Breast epithelium (tissue), 4 donors: ENCODE results near the gene PHF21A. TPM values are rescaled to one million over a fixed set of nuclear protein-coding genes. Genes with fewer than 3 reads are reported as not detected.
"Not testable (repeated sequence)": the region's sequence is repeated elsewhere in the genome, so short reads cannot be mapped to it uniquely, and the experiment has no call there.

Experiments
- DNase-seq, 2 donors: peaks; one replicate each; pipeline ENCODE4 v3.0.0-alpha.2; 2019; ENCODE audit warnings: low spot score in 2 of 2
- H3K27ac ChIP-seq, 2 donors: fragments of 200-600 bp; sonication (generic) in 1 of 2; one replicate each; pipeline ENCODE4 v1.5.1; 2016 to 2019; ENCODE audit warnings: mild to moderate bottlenecking in 1 of 2
- H3K27me3 ChIP-seq, 2 donors: fragments of 200-600 bp; sonication (generic) in 1 of 2; one replicate each; pipeline versions ENCODE4 v1.5.1 to v1.6.0; 2017 to 2019; ENCODE audit warnings: control low read depth in 1 of 2, mild to moderate bottlenecking in 1 of 2
- H3K36me3 ChIP-seq: fragments of 200-600 bp; one replicate; pipeline ENCODE4 v1.5.1; 2019
- H3K4me1 ChIP-seq, 2 donors: fragments of 200-600 bp; sonication (generic); one replicate each; pipeline ENCODE4 v1.5.1; 2016 to 2019; ENCODE audit warnings: control low read depth in 1 of 2
- H3K4me3 ChIP-seq, 3 donors: fragments of 200-600 bp; sonication (generic); 1 replicate in 2 of 3; 2 replicates in 1 of 3; pipeline ENCODE4 v1.5.1; 2016 to 2019; ENCODE audit warnings: mild to moderate bottlenecking in 3 of 3, moderate library complexity in 2 of 3
- H3K9me3 ChIP-seq, 2 donors: fragments of 200-600 bp; sonication (generic) in 1 of 2; one replicate each; pipeline ENCODE4 v1.5.1; 2016 to 2019; ENCODE audit warnings: control low read depth in 1 of 2
- POLR2A ChIP-seq: fragments of 450-650 bp; IDR thresholded peaks from one replicate; pipeline ENCODE4 v1.6.1; 2016; ENCODE audit warnings: antibody characterized with exemption, mild to moderate bottlenecking, moderate library complexity
- POLR2AphosphoS5 ChIP-seq, 3 donors: sonication (generic); formaldehyde crosslinking; IDR thresholded peaks; one replicate each; pipeline ENCODE4 v1.6.1; 2017; ENCODE audit warnings: antibody characterized with exemption in 3 of 3
- intact Hi-C: fragments of 100-400 bp; cut with DNase I; formaldehyde crosslinking; loops from one replicate; pipeline ENCODE4 v1.15.1; 2023; ENCODE audit warnings: low total_unique reads
- total RNA-seq, 3 donors: library from RNA; depleted of rRNA; stranded (reverse); fragments of >200 nt; gene quantifications; one replicate each; pipeline ENCODE4 v1.1.0, GENCODE V29; 2016
- TF ChIP-seq, protein P1 (sequence below), 3 donors: fragments of 450-650 bp; IDR thresholded peaks; one replicate each; pipeline ENCODE4 v1.5.1; 2016 to 2017; ENCODE audit warnings: antibody characterized with exemption in 3 of 3, mild to moderate bottlenecking in 3 of 3, moderate library complexity in 3 of 3

Gene PHF21A
- total RNA-seq, 3 donors from 2014 or later = 23.4 to 70.8 (median 42.7) TPM

- Histone ChIP-seq H3K4me3 (no peak overlapping the region), H3K27me3 (no peaks in the 10 kb centered on the region), H3K36me3 (no peaks in the 10 kb centered on the region), H3K9me3 (no peaks in the 10 kb centered on the region), H3K4me1 (no peaks in the 10 kb centered on the region), H3K27ac (no peak overlapping the region)
- intact Hi-C loops = no loop called here
- no peak for DNase-seq
- TF ChIP-seq, protein P1, sequence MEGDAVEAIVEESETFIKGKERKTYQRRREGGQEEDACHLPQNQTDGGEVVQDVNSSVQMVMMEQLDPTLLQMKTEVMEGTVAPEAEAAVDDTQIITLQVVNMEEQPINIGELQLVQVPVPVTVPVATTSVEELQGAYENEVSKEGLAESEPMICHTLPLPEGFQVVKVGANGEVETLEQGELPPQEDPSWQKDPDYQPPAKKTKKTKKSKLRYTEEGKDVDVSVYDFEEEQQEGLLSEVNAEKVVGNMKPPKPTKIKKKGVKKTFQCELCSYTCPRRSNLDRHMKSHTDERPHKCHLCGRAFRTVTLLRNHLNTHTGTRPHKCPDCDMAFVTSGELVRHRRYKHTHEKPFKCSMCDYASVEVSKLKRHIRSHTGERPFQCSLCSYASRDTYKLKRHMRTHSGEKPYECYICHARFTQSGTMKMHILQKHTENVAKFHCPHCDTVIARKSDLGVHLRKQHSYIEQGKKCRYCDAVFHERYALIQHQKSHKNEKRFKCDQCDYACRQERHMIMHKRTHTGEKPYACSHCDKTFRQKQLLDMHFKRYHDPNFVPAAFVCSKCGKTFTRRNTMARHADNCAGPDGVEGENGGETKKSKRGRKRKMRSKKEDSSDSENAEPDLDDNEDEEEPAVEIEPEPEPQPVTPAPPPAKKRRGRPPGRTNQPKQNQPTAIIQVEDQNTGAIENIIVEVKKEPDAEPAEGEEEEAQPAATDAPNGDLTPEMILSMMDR (IDR thresholded peaks at IDR 0.05) = no peak
- TF ChIP-seq POLR2A (no peak), POLR2AphosphoS5 (IDR thresholded peaks at IDR 0.05) (no peak)
These were observed 102.6 kb downstream of the PHF21A start for GRCh38 chr11:46018651-46019050.

GRCh38 chr11:46017341-46017740, 103.9 kb downstream of the PHF21A start:
- H3K36me3 ChIP-seq = no peaks in the 10 kb centered on the region
- no peak for TF ChIP-seq POLR2AphosphoS5 (IDR thresholded peaks at IDR 0.05)
- TF ChIP-seq POLR2A = no peak
- TF ChIP-seq, protein P1 (IDR thresholded peaks at IDR 0.05) = no peak
- no peaks in the 10 kb centered on the region for H3K4me1 ChIP-seq
- no peak for DNase-seq
- H3K4me3 ChIP-seq = no peak overlapping the region
- no peaks in the 10 kb centered on the region for H3K9me3 ChIP-seq
- no peak overlapping the region for H3K27ac ChIP-seq
- intact Hi-C loops = no loop called here
- no peaks in the 10 kb centered on the region for H3K27me3 ChIP-seq

DNA sequence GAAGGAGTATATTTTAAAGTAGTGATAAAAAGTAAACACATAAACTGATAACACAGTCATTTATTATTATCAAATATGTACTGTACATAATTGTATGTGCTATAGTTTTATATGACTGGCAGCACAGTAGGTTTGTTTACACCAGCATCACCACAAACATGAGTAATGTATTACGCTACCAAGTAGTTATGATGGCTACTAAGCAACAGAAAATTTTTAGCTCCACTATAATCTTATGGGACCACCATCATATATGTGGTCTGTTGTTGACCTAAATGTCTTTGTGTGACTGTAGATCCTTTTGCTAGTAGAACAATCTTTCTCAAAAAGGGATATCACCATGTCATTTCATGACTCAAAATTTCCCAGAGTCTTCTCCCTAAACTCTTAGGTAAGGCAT, 105.3 kb downstream of the PHF21A start:
- no peaks in the 10 kb centered on the region for H3K9me3 ChIP-seq
- no peaks in the 10 kb centered on the region for H3K36me3 ChIP-seq
- DNase-seq = no peak
- H3K27ac ChIP-seq = no peak overlapping the region
- intact Hi-C loops = no loop called here
- H3K4me1 ChIP-seq = no peaks in the 10 kb centered on the region
- TF ChIP-seq, protein P1 (IDR thresholded peaks at IDR 0.05) = no peak
- TF ChIP-seq POLR2A (no peak), POLR2AphosphoS5 (IDR thresholded peaks at IDR 0.05) (no peak)
- H3K4me3 ChIP-seq = no peak overlapping the region
- no peaks in the 10 kb centered on the region for H3K27me3 ChIP-seq

- H3K9me3 ChIP-seq, H3K4me3 ChIP-seq, DNase-seq, H3K36me3 ChIP-seq, H3K27me3 ChIP-seq, H3K27ac ChIP-seq, intact Hi-C loops, H3K4me1 ChIP-seq: not testable (repeated sequence)
These were observed 107.1 kb downstream of the PHF21A start for GRCh38 chr11:46014168-46014567.

GRCh38 chr11:46012185-46012584, 109.1 kb downstream of the PHF21A start:
- TF ChIP-seq POLR2AphosphoS5 (IDR thresholded peaks at IDR 0.05) (no peak), POLR2A (no peak)
- TF ChIP-seq, protein P1 (IDR thresholded peaks at IDR 0.05) = no peak
- Histone ChIP-seq H3K36me3 (no peaks in the 10 kb centered on the region), H3K27ac (no peak overlapping the region), H3K4me1 (no peaks in the 10 kb centered on the region), H3K27me3 (no peaks in the 10 kb centered on the region), H3K9me3 (no peaks in the 10 kb centered on the region), H3K4me3 (no peak overlapping the region)
- intact Hi-C loops = no loop called here
- DNase-seq = no peak

DNA sequence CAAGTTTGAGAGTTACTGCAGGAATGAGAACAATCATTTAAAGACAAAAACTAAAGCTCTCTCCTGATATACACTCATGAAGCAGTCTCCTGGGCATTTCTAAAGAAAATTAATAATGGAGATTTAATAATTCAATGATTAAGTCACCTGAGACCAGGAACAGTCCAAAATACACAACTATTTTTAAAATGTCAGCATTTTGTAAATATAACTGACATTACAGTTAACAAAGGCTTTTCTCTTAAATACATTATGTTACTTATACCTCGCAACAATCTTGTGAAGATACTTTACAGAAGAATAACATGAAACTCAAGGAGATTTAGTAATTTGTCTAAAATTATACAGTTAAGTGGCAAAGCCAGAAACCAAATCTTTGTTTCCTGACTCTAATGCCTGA, 111.2 kb downstream of the PHF21A start:
- no peak for TF ChIP-seq POLR2AphosphoS5 (IDR thresholded peaks at IDR 0.05)
- TF ChIP-seq POLR2A = no peak
- TF ChIP-seq, protein P1 (IDR thresholded peaks at IDR 0.05) = no peak
- intact Hi-C loops = no loop called here
- Histone ChIP-seq H3K9me3 (no peaks in the 10 kb centered on the region), H3K36me3 (no peaks in the 10 kb centered on the region), H3K27me3 (no peaks in the 10 kb centered on the region), H3K27ac (no peak overlapping the region), H3K4me3 (no peak overlapping the region), H3K4me1 (no peaks in the 10 kb centered on the region)
- DNase-seq = no peak
